CD4-positive, alpha-beta T cell treated with Interleukin-21 for 1 hour (primary cell): ENCODE results near the gene MBP.
A peak's percentile ranks its signal among the peaks of the same experiment; 100 is the strongest.

Experiments
- DNase-seq: peaks from one replicate; pipeline ENCODE4 v3.0.0-alpha.2; 2020

The MBP gene

DNA sequence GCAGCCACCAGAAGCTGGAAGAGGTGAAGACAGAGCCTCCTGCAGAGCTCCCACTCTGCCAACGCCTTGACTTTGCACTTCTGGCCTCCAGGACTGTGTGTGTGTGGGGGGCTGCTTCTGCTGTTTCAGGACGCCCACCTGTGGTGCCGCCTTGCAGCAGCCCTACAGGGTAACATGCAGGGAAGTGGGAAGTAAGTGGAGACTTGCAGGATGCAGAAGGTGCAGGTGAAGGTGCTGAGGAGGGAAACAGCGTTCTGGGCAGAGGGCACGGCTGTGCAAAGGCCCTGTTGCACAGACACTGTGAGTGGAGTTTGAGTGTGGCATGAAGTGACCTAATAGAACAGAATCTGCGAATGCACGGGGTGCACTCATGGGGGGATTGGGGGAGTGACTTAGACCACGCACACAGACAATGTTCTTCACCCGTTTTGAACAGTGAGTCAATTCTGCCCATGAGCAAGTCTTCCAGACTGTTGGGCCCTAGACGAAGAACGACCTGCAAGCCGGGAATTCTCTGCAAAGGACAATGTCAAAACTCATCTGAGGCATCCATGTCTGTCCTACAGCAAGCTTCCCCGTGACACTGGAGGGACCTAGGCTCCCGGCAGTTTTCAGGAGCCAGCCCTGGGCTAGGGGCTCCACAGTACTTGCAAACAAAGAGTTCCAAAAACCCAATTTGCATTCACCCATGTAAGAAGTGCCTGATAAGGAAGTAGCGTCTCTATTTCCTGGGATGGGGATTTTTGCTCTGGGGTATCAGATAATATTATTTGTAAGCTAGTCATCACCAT is 19.0 kb downstream of the MBP start:
- no peak for DNase-seq

DNA sequence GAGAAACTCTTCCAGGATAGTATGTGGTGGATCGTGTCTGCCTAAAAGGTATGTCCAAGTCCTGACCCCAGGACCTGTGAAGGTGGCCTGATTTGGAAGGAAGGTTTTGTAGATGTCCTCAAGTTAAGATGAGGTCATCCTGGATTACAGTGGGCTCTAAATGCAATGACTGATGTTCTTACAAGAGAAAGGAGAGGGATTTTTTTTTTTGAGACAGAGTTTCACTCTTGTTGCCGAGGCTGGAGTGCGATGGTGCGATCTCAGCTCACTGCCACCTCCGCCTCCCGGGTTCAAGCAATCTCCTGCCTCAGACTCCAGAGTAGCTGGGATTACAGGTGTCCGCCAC is 19.9 kb downstream of the MBP start:
- no peak for DNase-seq

DNA sequence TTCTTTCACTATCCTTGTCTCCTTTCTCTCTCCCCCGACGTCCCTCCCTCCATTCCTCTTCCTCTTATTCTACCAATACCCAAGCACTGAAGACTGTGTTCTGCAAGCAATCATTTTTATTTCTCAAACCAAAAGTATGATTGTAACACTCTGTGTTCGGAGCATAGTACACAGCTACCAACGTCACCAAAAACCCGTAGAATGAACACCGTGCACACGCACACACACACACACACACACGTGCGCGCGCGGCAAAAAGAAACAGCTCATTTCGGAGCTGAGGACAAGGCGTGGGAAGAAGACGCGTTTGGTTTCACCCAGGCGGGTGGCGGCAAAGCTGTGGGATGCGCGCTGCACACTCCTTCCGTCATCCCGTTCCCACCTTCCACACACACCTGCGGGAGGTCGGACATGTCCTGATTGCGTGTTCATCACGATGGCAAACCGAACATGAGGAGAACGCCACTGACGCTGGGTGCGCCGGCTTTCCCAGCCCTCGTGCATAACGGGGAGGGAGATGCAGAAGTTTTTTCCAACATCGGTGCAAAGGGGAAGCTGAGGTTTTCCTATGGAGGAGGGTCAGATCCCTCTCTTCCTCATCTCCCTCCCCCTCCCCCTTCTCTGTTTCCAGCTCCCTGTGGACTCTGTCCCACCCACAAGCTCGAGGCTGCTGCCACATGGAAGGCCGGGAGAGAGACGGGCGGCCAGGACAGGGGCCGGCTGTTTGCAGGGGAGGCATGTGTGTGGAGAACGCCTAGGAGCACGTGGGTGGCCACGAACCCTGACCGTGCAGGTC is 20.4 kb downstream of the MBP start:
- DNase-seq, result no peak

DNA sequence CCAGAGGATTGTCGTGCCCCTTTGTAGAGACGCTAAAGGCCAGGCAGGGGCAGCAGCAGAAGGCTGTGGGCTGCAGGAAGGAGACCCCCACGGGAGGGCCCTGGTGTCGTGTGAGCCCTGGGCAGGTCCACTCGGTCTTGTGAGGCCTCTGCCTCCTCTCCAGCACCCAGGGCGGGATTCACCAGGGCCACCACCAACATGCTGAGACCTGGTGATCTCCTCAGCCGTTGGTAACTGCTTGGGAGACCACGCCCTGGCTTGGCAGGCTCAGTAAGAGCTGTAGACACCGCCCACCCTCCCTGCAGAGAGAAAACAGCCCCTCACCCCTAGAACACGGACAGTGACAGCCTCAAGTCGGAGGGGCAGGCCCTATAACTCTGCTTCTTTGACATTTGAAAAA is 21.1 kb downstream of the MBP start:
- no peak for DNase-seq

GRCh38 chr18:77110936-77111335 is 21.6 kb downstream of the MBP start:
- no peak for DNase-seq

DNA sequence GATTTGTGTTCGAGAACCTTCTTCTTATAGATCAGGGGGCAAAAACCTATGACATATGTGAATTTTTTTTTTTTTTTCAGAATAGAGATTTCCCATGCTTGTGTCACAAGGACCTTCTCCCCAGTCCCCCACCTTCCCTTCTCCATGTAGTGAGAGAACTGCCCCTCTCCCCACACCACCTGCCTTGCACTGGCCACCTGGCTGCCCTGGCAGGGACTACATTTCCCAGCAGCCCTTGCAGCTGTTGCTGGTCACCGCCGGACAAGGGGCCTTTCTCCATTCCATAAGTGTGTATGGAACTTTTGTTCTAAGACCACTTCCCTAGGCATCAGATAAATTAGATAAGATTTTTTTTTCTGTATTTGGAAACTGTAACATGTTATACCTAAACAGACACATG is 22.2 kb downstream of the MBP start:
- no peak for DNase-seq

DNA sequence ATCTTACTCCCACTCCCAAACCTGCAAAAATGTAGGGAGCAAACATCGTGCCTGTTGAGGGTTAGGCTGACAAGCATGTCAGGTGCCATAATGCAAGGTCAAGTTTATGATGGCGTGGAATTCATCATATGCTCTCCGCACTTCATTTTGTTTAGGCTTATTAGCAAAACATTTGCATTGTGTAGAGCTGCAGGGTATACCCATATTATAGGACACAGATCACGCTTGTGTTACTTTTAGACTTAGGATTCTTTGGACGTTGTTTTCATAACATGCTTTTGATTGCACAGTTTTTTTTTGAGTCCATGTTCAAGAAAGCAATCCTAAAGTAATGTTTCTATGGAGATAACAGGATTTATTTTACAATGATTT is 22.9 kb downstream of the MBP start:
- DNase-seq, result no peak

GRCh38 chr18:77108821-77109647 is 23.5 kb downstream of the MBP start:
- DNase-seq, result no peak

GRCh38 chr18:77108001-77108692 is 24.4 kb downstream of the MBP start:
- peak; percentile 37 for DNase-seq

DNA sequence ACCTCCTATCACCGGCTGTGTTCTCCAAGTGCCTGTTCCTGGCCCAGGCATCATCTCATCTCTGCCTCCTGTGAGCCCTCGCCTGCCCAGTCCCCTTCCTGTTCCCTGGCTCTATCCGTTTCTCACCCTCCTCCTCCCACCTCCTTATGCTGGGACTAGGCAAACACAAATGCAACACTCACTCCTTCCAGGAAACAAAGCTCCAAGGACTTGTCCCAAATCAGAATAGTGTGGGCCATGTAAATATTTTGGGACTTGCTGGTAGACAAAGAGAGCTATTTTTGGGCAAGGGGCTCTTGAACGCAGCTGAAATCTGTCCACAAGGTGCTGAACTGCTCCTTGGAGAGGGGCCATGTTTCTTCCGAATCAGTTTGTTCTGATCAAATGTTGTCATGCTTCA is 25.3 kb downstream of the MBP start:
- no peak for DNase-seq

GRCh38 chr18:77106331-77106730 is 26.3 kb downstream of the MBP start:
- peak; percentile 87 for DNase-seq

DNA sequence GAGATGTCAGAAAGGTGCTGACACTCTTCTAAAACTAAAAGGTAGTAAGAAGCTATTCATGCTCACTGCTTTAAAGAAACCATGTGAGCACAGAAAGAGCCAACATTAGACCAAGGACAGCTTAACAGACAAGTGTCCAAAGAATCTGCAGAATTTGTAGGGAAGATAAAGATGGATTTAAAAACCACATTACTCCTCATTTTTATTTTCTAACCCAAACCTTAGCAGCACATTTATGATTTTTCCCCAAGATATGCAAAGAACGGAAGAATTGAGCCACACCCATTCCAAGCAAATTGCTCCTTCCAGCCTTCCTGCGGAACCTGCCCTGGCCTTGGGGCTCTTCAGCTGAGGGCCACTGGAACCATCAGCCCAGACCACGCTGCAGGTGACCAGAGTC is 26.9 kb downstream of the MBP start:
- DNase-seq, result no peak

DNA sequence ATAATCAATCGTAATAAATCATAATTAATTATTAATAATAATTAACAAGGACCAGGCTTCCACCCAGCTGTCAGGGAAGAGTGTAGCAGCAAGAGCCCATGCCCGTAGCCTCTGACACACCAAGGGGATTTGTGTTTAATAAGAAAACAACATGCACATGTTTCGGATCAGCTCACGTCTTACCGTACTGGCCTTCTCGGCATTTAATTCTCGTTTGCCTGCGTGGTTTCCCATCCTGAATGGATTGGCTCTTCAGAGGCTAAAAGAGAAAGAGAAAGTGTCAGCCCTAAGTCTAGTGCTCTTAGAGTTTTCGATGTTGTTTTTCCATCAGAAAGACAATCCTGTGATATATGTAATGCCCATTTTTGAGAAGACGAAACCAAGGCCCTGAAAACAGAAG is 27.6 kb downstream of the MBP start:
- DNase-seq, result peak; percentile 53

- no peak for DNase-seq
Observed at GRCh38 chr18:77103991-77104531, 28.5 kb downstream of the MBP start.

- no peak for DNase-seq
Observed at GRCh38 chr18:77103187-77103850, 29.3 kb downstream of the MBP start.

GRCh38 chr18:77102259-77103040 is 30.1 kb downstream of the MBP start:
- DNase-seq, result peak; percentile 70

DNA sequence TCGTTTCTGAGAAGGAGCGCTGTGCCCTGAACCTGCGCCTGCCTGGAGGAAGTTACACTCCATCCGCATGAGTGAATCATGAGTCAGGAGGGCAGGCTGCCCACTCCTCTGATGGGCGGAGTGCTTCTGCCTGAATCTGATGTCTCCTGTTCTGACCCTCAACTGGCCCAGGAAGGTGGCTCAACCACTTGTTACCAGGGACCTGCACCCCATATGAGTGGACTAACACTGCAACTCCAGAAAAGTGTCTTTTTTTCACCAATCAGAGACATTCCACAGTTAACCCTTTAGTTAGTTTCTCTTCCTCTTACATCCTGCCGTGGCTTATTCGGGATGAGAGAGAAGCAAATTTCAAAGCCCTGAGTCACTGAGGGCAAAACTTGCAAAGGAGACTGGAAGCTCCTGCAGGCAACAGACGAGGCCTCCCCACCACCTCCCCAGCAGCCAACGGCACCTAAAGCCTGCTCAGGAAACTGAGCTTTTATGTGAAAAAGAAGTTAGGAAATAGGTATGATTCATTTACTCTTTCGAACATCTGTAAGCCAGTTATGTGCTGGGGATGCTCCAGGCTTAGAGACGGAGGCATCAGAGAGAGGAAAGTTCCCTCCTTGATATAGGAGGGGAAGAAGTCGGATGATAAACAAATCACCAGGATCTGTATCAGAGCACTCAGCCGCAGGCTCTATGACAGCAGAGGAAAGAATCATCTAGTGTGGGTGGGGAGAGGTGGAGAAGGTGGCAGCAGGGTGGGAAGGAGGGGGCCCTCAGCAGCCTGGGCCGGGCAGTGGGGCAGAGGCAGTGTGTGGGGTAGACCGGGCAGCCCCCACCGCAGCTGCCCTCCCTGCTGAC is 30.9 kb downstream of the MBP start:
- peak; percentile 49 for DNase-seq

GRCh38 chr18:77100751-77101355 is 31.7 kb downstream of the MBP start:
- DNase-seq, result peak; percentile 40

DNA sequence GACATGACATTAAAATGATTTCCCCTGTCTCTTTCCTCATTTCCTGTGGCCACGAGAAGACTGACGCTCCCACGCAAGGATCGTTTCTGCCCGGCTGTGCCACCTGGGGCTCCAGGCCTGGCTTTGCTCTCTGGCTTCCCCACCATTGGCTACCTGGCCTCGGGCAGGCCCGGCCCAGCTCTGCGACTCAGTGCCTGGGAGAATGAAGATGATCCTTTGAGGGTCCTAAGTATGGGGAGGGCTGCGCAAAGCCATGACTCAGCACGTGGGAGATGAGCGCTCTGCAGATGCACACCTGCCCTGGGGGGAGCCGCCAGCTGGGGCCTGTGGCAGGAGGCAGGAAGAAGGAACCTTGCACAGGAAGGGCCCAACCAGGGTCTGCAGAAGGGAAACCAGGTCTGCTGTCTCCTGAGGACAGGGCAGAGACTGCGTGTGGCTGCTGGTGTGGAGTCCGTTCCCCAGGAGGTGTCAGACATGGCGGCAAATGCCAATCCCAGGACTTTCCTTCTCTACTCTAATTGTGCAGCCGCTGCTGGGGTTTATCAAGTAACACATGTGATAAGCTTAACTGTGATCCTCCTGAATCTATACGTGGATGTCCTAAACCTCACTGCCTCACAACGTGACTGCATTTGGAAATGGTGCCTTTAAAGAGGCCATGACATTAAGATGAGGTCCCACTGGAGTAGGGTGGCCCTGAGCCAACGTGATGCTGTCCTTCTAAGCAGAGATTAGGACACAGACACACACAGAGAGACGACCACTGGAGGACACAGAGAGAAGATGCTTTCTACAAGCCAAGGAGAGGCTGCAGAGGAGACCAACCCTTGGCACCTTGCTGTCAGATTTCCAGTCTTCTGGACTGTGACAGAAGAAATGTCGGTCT is 32.9 kb downstream of the MBP start:
- peak; percentile 48 for DNase-seq
